Nucleus accumbens (tissue), 56 donors: ENCODE measurements around the gene SORBS1.

Experiments used
- DNase-seq, 56 donors: peaks; one replicate each; lab custom pipeline; 2025; lab: John Stamatoyannopoulos, UW

The SORBS1 gene

DNA sequence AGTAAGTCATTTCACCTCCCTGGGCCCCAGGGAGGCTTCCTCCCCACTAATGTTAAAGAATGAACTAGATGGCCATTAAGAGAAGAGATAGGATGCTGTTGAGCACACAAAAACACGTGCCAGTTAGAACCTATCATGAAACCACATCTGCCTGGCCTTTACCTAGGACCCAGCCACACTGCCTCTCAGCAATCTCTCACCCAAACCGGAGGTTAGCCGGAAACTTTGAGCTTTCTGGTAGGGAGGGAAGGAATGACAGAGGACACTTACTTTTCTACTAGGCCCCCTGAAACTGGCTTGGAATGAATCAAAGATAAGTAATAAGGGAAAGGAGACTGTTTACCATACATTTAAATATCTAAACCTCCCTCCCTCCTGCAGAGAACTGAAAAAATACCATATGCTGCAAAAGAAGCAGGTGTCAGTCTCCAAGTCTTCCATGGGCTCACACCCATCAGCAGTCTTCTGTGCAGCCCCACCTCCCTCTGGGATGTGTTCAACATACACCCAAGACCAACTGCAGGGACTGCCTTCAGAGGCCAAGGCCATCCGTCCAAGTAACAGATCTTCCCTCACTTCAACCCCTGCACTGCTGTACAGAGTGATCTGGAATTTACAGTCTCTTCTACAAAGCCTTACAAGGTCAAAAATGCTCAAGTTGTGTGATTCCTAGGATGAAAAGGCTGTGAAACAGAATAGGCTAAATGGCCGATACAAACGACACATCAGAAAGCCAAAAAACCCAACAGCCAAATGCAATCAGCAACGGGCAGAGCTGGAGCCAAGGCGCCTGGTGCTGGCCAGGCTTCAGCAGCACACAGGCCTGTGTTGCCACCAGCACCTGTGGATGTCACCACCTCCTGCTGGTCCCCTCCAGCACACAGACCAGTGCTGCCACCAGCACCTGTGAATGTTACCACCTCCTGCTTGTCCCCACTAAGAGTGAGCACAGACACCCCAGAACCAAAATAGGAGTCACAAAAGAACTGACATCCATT, 42.4 kb downstream of the SORBS1 start:
- peak in 4 of 56 donors; percentile 11 to 32 (median 18) for DNase-seq

DNA sequence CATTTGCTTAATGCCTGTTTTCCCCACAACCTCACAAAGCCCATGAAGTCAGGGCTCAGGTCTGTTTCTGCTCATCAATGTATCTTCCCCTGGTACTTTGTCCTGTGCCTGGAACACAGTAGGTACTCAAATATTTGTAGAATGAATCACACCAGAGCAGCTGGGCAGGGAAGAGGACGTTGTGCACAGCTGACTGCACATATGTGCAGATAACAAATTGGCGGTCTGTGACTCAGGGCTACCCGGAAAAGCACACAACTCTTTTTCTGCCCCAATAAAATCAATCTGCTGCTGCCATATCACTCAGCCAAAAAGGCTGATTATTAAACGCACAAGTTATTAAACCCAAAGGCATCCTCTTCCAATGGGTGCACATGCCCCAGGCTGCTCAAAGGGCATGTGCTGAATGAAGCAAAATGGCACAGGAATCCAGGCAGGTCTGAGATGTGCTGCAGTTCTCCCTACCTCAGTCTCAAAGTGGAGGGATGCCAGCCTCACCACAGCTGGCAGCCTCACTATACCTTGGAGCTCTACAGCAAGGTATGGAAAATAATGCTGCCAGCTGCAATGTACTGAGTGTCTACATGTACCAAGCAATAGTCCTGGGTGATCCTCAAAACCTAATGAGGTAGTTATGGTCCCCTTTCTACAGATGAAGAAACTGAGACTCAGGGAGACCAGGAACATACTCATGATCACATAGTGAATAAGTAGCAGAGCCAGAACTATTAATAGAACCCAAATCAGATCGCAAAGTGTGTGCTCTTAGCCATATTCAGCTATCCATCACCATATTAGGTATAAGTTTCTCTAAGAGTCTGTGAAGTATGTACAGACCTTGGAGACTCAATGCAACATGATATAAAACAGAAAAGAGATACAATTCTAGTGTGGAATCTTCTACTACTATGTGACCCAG, 43.4 kb downstream of the SORBS1 start:
- DNase-seq = peak in 1 of 56 donors; percentile 7

DNA sequence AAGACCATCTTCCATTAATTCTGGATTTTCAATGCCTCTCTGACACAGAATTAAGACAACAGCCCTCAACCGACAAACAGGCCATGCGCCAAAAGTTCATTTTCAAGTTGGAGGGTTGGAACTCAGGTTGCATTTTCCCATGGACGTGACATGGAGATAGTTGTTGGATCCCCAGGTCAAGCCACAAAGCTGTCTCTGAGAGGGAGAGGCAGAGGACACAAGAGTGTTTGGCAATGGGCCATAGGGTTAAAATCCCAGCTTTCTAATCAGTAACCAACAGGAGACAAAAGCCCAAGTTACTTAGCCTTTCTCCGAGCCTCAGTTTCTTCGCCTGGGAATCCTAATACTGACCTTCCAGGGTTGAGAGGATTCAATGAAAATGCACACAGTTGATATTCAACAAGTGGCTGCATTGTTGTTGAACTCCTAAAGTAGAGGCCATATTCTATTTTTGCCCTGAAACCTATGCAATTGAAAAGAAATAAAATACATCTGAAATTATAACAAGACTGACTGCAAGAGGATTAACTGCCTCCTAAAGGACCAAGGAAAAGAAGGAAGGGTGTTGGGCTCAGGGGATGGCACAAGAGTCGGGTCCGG, 44.3 kb downstream of the SORBS1 start:
- DNase-seq = no peak

DNA sequence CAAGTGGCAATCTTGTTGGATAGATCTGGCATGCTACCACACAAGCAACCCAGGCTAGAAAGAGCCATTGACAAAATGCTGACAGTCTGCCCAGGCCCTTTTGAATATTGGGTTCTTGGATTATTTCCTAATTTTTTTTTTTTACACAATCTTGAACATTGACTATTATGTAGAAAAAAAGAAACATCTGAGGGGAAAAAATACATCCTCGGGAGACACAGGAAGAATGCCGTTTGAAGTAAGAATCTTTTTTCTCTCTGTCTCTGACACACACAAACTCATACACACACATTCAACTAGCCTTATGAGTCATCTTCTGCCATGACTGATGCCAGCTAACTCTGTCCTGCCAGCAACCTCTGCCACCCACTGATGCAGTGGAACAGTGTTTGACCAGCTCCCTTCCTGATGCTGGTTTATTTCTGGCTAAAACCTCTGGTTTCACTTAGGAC, 47.2 kb downstream of the SORBS1 start:
- peak in 44 of 56 donors; percentile 13 to 78 (median 42) for DNase-seq

DNA sequence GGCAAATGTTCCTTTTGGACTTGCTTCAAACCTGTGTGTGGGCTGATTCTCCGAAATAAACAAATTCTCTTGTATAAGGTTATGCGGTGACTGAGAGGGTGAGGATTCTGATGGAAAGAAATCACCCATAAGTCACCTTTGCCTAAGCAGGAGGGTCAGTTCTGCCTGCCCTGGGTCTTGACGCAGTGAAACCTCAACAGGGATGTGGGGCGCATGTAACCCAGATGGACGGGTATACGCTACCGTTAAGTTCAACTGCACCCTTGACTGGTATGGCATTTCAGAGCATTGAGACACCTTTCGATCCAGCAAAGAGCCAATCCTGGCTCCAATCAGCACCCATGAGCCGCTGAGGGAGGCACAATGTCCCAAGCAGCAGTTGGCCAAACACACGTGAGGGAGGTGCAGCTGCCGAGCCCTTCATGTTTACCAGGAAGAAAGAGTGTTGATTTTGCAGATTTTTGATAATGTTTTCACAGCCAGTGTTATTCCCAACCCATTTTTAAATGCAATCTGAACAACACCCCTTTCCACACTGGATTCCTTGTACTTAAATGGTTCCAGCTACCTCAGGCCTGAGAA, 48.1 kb downstream of the SORBS1 start:
- DNase-seq = no peak

DNA sequence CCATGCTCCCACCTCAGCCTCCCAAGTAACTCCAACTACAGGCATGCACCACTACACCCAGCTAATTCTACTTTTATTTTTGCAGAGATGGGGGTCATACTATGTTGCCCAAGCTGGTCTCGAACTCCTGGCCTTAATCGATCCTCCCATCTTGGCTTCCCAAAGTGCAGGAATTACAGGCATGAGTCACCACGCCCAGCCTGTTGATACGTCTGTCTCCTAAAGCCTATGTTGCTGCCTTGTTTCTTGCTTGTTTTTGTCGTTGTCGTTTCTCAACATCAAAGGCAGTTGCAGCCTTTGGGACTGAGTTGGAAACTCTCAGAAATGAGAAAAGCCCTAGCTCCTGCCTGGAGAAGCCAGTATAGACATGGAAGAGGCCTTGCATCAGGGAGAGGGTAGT, 49.9 kb downstream of the SORBS1 start:
- DNase-seq = no peak

DNA sequence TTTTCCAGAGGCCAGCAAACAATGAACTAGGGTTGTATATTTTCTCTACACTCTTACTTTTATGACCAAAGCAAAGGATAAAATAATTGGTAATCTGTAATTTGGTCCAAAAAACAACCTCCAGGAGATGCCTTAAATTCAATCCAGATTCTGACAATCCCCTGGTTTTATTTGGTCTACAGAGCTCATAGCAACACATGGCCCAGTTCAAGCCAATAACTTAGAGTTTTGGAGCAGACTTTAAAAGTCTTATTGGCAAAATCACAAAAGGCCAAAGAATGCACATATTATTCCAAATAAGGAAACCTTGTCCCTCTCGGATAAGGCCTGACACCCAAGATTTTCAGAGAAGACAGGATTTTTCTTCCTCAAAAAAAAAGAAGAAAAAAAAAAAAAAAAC, 51.9 kb downstream of the SORBS1 start:
- no peak for DNase-seq

DNA sequence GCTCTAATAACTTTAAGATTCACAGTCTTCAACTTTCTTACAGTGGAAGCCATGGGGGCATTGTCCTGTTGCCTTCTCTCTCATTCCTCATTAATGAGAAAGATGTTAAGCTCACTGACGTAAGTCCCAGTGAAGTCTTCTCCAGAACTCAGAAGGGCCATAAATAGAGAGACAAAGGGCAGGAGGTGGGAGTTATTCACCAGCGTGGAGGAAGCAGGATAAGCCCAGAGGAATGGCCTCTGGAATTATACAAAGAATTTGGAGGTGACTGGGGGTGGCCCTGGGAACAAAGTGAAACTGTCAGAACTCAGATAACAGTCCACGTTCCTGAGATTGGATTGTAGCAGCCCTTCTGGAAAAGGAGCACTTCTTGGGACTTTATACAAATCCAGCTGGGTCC, 52.4 kb downstream of the SORBS1 start:
- no peak for DNase-seq

DNA sequence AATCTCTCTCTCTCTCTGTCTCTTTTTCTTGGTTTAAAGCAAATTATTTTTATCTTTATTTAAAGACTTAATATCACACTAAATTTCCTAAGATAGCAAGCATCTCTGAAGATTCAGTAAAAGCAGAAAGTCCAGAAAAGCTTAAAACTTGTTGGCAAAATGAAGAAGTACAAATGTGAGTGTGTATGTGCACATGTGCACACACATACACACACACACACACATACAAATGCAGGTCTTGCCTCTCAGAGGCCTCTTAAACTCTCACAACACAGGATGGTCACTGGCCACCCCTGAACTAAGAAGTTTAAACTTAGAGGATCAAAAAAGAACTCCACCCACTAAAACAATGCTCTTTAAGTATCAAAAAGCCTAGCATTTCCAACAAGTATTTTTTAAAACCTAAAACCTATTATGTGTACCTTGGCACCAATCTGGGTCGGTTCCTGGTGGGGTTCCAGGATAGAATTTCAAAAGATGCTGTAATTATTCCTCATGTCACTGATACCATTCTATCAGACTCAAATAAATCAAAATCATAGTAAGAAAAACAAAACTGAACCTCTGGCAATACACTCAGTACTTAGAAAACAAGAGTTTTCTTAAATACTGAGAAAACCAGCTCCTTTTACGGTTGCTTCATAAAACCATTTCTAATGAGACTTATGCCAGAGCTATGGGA, 55.0 kb downstream of the SORBS1 start:
- DNase-seq = no peak

DNA sequence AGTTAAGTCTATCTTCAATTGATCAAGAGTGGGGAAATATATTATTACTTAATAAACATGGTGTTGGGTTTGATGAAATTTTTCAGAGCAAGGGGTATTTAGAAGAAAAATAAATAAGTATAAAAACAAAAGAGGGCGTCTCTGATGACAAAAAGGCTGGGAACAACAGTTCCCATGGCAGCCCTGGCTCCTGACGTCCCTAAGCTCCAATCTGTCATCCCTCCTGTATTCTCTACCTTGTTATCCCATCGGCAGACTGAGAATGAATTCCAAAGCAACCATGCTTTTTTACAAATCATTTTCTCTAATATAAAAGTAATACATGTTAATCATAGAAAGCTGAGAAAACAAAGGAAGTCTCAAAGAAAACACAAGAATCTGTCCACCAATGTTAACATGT, 55.5 kb downstream of the SORBS1 start:
- no peak for DNase-seq

DNA sequence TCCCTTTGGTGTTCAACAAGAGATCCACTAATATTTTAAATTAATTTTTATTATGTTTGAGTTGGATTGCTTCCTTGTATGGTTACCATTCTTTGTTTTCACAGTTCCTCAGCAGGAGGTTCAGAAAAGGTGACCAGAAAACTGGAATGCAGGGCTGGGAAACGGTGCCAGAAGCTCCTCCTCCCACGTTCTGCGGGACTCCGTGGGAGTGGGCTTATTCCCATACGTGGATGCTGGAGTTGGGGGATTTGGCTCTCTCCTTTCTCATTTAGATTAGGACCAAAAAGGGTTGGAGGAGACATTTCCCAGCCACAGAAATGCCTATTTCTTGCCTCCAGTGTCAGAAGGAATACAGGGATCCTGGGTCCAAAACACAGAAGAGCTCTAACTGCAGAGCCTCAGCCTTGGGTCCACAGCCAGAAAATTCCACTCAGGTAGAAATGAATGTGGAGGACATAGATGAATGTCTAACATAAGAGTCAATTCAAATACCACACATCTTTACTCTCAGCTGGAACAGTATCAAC, 56.0 kb downstream of the SORBS1 start:
- DNase-seq = no peak

DNA sequence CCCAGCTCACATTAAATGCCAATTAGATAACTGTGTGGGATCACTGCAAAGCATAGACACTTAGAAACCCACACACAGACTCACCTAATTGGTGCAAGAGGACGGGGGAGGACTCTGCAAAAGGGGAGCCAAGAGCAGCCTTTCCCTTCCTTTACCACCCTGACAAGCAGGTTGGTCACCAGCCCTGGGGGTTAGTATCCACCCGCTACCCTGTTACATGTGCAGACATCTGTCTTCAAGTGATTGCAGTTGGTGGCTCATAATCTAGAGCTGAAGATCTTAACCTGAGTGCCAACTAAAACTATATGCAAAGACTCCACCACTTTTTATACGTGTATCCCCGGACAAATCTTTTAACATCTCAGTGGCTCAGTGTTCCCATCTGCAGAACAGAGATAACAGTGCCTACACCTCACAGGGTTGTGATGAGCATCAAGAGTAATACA, 56.9 kb downstream of the SORBS1 start:
- DNase-seq = peak in 11 of 56 donors; percentile 14 to 54 (median 28)

DNA sequence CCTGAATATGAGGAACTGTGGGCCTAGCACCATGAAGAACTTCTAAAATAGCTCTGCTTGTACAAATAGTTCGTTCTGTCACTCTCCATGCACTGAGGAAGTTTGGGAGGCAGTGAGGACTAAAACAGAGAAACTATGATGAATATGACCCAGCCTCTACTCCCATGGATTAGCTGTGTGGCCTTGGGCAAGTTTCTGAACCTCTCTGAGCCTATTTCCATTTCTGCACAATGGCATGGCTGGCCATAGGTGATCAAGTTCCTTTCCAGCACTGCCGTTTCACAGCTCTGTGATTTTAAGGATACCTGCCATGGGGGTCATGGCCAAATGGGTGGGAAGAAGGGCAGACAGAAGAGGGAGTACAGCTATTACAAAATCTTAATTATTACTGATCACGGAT, 57.6 kb downstream of the SORBS1 start:
- no peak for DNase-seq

DNA sequence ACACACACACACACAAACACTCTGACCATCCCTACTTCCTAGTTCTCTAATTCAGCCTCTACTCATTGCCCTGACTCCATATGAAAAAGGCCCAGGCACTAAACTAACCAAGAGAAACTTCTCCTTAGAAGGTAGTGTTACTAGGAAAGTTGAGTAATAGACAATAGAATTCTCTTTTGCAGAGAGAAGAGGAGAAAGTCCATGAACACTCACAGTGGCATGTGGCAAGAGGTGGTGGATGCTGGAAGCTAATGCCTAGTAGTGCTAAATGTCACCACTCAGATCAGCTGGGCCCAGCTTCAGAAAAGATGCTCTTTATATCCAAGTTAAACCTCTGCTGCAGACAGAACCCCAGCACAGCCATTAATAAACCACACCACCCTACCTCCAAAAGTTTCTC, 58.2 kb downstream of the SORBS1 start:
- no peak for DNase-seq

DNA sequence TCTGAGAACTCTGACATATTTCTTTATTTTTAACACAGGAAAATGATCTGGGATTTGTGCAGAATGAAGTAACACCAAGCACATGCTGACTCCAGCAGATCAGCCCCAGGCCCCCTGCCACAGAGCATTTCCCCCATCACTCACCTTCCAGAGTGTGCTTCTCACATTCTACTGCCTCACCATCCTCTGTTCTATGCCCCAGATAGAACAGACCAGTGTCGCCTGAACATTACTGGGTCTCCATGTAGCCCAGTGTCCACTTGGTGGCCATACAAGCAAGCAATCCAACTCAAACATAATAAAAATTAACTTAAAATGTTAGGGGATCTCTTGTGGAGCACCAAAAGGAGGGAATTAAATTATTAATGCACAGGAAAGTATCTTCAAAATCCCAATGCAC, 58.8 kb downstream of the SORBS1 start:
- DNase-seq = no peak

DNA sequence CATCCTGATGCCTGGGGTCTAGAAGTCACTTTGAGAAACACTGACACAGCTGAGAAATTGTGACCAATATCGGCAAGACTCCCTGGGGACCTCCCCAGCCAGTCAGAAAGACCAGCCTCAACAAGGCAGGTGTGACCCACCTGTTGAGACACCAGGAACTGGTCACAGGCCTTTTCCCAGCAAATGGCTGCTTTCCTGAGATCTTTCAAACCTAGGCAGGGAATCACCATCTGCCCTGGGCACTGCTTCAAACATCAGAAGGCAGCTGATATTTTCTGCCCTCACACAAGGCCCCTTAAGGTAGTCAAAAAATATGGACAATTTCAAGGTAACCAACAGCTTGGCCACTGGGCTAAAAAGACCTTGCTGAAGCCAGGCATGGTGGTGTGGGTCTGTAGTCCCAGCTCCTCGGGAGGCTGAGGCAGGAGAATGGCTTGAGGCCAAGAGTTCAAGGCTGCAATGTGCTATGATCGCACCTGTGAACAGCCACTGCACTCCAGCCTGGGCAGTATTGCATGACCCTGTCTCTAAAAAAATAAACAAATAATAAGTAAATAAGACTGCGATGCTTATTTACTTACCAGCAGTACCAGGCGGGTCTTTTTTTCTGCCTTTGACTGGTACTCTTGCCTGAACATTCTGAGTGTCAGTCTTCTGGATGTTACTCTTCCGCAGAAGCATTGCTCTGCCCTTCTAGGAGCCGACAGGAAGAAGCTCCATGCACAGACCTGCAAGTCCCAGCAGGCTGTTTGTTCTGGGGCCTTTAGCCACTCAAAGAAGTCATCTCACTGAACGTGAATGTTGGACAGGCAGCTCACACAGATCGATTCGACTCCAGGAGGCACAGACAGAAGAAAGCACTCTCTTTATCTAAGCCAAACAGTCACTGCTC, 59.7 kb downstream of the SORBS1 start:
- DNase-seq = peak in 3 of 56 donors; percentile 14 to 23 (median 21)

DNA sequence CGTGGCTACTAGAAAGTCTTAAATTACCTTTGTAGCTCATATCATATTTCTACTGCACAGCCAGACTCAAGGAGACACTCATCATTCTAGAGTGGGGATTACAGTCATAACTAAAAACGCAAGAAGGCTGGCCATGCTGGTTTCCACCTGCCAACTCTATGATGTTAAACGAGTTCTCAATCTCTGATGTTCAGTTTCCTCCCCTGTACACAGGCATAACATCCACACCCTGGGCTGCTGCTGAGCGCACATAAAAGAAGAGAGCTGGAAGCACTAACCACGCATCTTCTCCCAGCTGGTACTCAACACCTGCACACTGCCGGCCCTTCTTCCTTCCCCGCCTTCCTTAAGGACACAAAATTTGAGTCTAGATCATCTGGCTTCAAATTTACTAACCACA, 60.5 kb downstream of the SORBS1 start:
- peak in 3 of 56 donors; percentile 31 to 41 (median 33) for DNase-seq

DNA sequence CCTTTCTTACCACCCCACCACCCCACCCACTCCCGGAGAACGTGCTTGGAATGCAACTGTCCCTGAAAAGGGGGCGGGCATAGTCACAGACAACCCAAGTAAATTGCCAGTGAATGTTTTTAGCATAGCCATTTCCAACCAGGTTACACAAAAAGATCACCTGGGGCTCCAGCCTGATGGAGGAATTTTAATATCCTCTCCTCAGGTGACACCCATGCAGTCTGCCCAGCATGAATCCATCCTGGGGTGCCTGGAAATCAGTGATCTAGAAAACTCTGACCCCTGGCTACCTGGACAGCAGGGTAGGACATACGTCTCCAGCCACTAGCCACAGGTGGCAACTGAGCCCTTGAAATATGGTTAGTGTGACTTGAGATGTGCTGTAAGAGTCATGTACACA, 61.1 kb downstream of the SORBS1 start:
- no peak for DNase-seq
